ENCODE measurements around the gene CAPSL.
"Not testable (repeated sequence)": the region's sequence is repeated elsewhere in the genome, so short reads cannot be mapped to it uniquely, and the experiment has no call there.

Gene CAPSL

DNA sequence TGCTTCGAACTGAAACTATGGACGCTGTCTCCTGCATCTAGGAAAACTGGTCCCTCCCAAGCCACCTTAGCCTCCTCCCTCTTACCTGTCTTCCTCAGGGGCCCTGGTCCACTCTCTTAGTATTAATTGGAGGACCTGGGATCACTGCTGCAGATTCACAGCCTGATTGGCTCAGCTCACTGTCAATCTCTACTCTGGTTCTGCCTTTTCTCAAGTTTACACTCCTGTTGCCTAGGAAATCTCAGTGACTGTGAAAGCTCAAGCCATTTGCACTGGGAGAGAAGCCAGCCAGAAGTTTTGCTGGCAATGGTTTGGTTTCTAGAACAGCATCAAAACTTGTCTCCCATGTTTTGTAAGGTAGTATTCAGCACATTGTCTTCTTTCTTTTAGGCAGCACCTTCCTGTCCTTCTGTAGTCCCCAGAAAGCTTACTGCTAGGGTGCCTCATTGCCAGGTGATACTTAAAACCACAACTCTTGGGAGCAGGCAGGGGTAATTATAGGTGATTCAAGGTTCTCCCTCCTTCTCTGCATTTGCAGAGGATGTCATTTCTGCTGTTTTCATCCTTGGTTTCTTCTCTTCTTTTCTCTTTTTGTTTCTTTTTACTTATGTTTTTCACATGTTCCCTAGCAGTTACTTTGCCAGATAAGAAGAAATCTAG, at the start of gene CAPSL:
CAPSL (minus strand) TSS at position 55 of the 660 bp plus-strand sequence. CDS start 17,502 bp downstream, outside the sequence.
- Mint-ChIP-seq H3K27ac (no peak within 1 kb of the TSS), H3K4me1 (ENCODE audit: low read depth) (no peaks in the 10 kb centered on the region), H3K27me3 (peaks cover 13% of the 10 kb centered on the region), H3K9me3 (no peaks in the 10 kb centered on the region), H3K4me3 (no peak within 1 kb of the TSS), H3K36me3 (ENCODE audit: low read depth) (no peaks in the 10 kb centered on the region)

DNA sequence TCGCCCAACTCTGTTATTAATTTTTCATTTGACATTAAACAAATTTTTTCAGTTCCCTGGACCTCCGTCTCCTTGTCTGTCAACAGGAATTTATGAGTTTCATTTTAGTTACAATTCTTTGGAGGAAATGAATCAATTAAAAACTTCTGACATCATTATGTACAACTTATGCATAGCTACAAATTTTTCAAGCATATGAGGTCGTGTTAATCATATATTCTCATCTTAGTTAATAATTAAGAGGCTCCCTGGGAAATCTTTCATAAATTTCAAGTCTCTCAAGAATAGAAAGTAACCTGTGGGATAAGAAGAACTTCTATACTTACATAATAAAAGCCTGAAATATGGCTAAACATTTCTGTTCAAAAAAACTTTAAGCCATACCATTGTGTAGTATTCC, 49.4 kb upstream of the CAPSL start:
- Mint-ChIP-seq H3K36me3 (ENCODE audit: low read depth) (no peaks in the 10 kb centered on the region), H3K9me3 (peaks cover 4% of the 10 kb centered on the region)

DNA sequence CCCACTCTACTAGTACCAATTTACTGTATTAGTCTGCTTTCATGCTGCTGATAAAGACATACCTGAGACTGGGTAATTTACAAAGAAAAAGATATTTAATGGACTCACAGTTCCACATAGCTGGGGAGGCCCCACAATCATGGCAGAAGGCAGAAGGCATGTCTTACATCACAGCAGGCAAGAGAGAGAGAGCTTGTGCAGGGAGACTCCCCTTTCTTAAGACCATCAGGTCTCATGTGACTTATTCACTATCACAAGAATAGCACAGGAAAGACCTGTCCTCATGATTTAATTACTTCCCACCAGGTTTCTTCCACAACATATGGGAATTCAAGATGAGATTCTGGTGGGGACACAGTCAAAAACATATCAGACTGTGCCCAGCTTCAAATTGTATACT, 41.3 kb upstream of the CAPSL start:
- H3K9me3 Mint-ChIP-seq, result peaks cover 20% of the 10 kb centered on the region
- no peak overlapping the region for H3K27ac Mint-ChIP-seq
- peaks cover under 1% of the 10 kb centered on the region for H3K27me3 Mint-ChIP-seq
- H3K4me1 Mint-ChIP-seq (ENCODE audit: low read depth), result no peaks in the 10 kb centered on the region
- no peak overlapping the region for H3K4me3 Mint-ChIP-seq
- H3K36me3 Mint-ChIP-seq (ENCODE audit: low read depth), result no peaks in the 10 kb centered on the region

More for the DNA sequence above, 49.4 kb upstream of the CAPSL start:
- H3K27ac Mint-ChIP-seq, result no peak overlapping the region
- no peaks in the 10 kb centered on the region for H3K4me1 Mint-ChIP-seq (ENCODE audit: low read depth)
- no peak overlapping the region for H3K4me3 Mint-ChIP-seq
- H3K27me3 Mint-ChIP-seq, result peaks cover 18% of the 10 kb centered on the region

DNA sequence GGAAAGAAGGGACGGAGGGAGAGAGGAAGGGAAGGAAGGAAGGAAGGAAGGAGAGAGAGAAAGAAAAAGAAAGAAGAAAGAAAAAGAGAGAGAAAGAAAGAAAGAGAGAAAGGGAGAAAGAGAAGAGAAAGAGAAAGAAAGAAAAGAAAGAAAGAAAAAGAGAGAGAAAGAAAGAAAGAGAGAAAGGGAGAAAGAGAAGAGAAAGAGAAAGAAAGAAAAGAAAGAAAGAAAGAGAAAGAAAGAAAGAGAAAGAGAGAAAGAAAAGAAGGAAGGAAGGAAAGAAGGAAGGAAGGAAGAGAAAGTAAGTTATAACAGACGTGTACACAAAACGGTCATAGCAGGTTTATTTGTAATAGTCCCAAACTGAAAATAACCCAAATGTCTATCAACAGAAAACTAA, 38.4 kb upstream of the CAPSL start:
- H3K4me3 Mint-ChIP-seq, result not testable (repeated sequence)

DNA sequence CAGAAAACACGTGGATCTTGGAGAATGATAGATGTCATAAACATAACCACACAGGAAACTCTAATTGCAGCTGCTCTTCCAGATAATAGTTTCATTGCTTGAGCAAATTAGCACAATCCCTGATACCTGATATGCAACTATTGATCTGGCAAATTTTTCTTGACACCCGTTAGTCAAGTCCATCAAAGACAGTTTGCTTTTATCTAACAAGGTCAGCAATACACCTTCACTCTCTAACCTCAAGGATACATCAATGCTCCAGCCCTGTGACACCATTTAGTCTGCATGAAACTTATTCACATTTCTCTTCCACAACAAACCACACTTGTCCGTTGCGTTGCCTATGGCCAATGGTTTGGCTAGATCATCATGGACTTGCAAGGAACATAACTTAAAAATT, 36.1 kb upstream of the CAPSL start:
- H3K9me3 Mint-ChIP-seq, result no peaks in the 10 kb centered on the region
- H3K27me3 Mint-ChIP-seq, result peaks cover 6% of the 10 kb centered on the region
- no peaks in the 10 kb centered on the region for H3K36me3 Mint-ChIP-seq (ENCODE audit: low read depth)
- no peak overlapping the region for H3K4me3 Mint-ChIP-seq
- no peak overlapping the region for H3K27ac Mint-ChIP-seq
- H3K4me1 Mint-ChIP-seq (ENCODE audit: low read depth), result no peaks in the 10 kb centered on the region

More for the DNA sequence above, 38.4 kb upstream of the CAPSL start:
- not testable (repeated sequence) for H3K4me1 Mint-ChIP-seq (ENCODE audit: low read depth); H3K36me3 Mint-ChIP-seq (ENCODE audit: low read depth); H3K27ac Mint-ChIP-seq; H3K27me3 Mint-ChIP-seq
- peaks cover 12% of the 10 kb centered on the region for H3K9me3 Mint-ChIP-seq

DNA sequence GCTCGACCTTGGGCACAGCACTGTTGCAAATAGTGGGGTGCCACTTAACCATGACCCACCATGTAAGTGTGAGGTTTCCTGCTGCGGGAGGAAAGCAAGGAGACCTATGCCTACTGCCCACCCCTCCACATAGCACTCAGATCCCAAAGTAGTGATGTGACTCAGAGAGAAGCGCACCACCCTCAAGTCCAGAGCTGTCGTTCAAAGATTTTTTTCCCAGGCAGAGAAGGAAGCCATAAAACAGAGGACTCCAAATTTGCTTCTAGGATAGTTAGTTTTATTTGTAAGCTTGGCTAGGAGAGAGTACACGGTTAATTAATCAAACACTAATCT, 33.4 kb upstream of the CAPSL start:
- H3K36me3 Mint-ChIP-seq (ENCODE audit: low read depth), result no peaks in the 10 kb centered on the region
- no peak overlapping the region for H3K27ac Mint-ChIP-seq
- H3K27me3 Mint-ChIP-seq, result peaks cover 6% of the 10 kb centered on the region
- H3K4me1 Mint-ChIP-seq (ENCODE audit: low read depth), result no peaks in the 10 kb centered on the region
- no peaks in the 10 kb centered on the region for H3K9me3 Mint-ChIP-seq
- no peak overlapping the region for H3K4me3 Mint-ChIP-seq

DNA sequence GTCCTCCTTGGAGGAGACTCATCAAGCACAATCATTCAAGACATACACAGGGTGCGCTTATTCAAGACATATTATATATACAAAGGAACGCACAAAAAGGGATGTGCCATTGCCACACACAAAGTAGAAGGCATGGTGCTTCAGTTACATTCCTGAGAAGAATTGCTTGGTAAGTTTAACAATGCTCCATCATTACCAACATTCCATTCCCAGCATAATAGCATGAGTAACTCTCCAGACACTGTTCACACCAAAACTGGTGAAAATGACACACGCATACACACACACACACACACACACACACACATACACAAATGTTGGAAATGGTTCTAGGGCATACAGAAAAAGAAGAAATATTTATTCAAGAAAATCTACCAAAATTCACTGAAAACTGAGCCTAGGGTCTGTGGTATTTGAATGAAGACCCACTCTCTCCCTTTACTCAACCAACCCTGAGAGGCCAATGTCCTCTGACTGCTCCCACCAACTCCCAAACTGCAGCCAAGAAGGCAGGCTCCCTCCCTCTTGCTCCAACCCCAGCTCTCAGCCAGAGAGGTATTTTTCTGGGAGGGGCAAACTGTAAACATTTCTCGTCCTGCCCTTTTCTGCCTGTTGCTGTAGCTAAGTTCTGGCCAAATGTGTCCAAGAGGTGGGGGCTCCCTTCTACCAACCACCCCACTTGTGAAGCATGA, 32.9 kb upstream of the CAPSL start:
- Mint-ChIP-seq H3K4me3 (no peak overlapping the region), H3K27ac (no peak overlapping the region), H3K9me3 (no peaks in the 10 kb centered on the region), H3K27me3 (peaks cover 6% of the 10 kb centered on the region), H3K36me3 (ENCODE audit: low read depth) (no peaks in the 10 kb centered on the region), H3K4me1 (ENCODE audit: low read depth) (no peaks in the 10 kb centered on the region)

DNA sequence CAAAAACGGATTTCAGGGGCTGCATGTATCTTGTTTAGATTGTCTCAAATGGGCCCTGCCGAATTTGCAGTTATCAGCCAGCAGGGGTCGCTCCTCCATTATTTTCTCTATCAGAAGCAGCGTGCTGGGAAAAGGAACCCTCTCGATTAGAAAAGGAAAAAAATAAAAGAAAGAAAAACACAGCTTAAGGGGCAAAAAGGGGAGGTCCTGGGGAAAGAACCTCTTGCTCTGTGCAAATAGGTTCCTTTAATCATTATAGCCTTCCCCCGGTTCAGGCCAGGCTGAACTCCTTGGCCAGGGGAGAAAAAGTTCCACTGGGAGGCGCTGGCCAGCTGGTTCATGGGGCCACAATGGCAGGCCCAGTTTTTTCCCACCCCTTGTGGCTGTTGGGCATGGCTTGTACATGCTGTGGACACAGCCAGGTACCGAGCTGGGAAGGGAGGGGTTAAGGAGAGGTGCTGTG, 25.0 kb upstream of the CAPSL start:
- Mint-ChIP-seq H3K27me3 (peaks cover 13% of the 10 kb centered on the region), H3K36me3 (ENCODE audit: low read depth) (no peaks in the 10 kb centered on the region), H3K9me3 (no peaks in the 10 kb centered on the region), H3K27ac (no peak overlapping the region), H3K4me3 (no peak overlapping the region), H3K4me1 (ENCODE audit: low read depth) (no peaks in the 10 kb centered on the region)

DNA sequence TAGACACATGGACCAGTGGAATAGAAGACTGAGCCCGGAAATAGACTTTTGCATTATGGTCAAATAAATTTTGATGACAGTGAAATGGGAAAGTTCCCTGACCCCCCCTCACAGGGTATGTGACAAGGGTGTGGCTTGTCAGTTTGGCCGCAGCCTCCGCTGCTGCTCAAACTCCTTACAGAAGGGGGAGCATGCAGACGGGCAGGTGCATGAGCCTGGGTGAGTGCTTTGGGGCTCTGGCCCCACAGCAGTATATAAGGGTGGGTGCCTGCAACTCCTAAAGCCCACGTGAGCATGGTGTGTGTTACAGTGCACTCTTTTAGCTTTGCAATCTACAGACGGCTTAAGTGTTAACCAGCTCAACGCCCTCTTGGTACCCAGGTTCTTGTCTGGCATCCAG, 21.9 kb upstream of the CAPSL start:
- H3K4me1 Mint-ChIP-seq (ENCODE audit: low read depth), result no peaks in the 10 kb centered on the region
- H3K4me3 Mint-ChIP-seq, result no peak overlapping the region
- no peaks in the 10 kb centered on the region for H3K36me3 Mint-ChIP-seq (ENCODE audit: low read depth)
- no peaks in the 10 kb centered on the region for H3K9me3 Mint-ChIP-seq
- no peak overlapping the region for H3K27ac Mint-ChIP-seq
- H3K27me3 Mint-ChIP-seq, result peaks cover 13% of the 10 kb centered on the region

DNA sequence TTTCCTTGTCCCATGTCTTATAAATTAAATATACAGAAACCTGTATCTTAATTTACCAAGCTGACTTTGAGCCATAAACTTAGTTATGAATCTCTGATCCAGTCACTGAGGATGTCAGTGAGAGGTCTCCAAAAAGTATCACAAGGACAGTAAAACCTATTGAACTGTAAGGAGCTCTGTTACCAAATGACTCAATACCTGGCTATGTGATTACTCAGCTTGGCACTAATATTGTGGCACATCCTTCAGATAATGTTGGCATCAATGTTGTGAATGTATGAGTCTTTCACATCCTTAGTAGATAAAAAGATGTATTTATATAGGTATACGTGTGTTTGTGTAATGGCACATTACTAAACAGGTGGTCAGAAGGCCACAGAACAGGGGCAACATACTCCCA, 18.0 kb upstream of the CAPSL start:
- Mint-ChIP-seq H3K27ac (no peak overlapping the region), H3K4me3 (no peak overlapping the region), H3K27me3 (peaks cover 36% of the 10 kb centered on the region), H3K4me1 (ENCODE audit: low read depth) (peaks cover 9% of the 10 kb centered on the region), H3K9me3 (no peaks in the 10 kb centered on the region), H3K36me3 (ENCODE audit: low read depth) (no peaks in the 10 kb centered on the region)

DNA sequence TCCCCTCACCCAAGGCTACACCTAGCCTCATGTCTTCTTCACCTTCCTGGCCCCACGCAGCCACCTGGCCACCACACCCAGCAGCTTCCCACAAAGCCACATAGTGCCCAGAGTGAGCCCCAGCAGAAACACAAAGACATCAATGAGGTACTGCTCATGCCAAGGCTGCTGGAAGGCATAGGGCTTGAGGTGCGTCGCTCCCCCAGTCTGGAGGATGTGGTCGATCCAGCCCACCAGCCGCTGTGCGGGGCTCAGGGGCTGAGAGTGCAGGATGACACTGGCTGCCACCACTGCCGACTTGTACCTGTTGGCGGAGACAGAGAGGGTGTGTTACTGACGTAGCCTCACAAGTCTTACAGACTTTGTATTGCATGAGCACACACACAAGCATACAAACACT, 15.8 kb upstream of the CAPSL start:
- H3K27me3 Mint-ChIP-seq, result peaks cover 32% of the 10 kb centered on the region

DNA sequence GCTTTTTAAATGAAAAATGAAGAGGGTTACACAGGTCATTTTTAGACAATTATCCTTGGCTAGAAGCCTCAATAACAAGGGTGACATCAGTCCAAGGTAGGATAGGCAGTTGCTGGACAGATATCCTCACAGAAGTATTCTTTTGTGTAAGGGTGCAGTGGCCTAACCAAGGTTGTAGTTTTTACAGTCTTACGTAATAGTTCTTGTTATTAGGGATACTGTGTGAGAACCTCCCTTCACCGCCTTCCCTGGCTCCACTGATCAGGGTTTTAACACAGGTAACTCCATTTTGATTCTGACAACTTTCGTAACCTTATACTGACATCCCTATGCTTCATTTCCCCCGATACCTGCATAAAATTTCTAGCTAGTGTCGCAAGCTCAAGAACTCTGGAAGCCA, 8.7 kb upstream of the CAPSL start:
- Mint-ChIP-seq H3K9me3 (peaks cover 4% of the 10 kb centered on the region), H3K36me3 (ENCODE audit: low read depth) (no peaks in the 10 kb centered on the region), H3K27ac (no peak overlapping the region), H3K4me1 (ENCODE audit: low read depth) (no peaks in the 10 kb centered on the region), H3K4me3 (no peak overlapping the region), H3K27me3 (peaks cover 22% of the 10 kb centered on the region)

More for the DNA sequence above, 15.8 kb upstream of the CAPSL start:
- H3K4me1 Mint-ChIP-seq (ENCODE audit: low read depth), result peaks cover 9% of the 10 kb centered on the region
- no peak overlapping the region for H3K27ac Mint-ChIP-seq
- no peak overlapping the region for H3K4me3 Mint-ChIP-seq
- no peaks in the 10 kb centered on the region for H3K9me3 Mint-ChIP-seq
- no peaks in the 10 kb centered on the region for H3K36me3 Mint-ChIP-seq (ENCODE audit: low read depth)

DNA sequence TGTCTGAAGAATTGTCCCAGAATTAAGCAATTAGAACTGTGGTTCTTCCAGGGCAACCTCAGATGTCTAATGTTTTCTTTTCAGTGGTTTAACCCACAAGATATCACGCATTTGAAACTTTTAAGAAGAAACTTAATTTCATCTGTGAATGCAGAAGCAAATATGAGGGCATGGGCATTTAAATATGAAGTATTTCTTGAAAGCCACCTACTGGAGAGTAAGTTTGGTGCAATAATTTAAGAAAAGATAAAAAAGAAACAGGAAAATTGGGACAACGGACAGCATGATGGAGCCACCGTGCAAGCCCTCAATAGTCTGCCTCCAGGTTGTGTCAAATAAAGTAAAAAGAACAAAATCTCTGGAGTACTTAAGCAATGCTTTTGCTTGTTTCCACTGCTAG, 1.2 kb upstream of the CAPSL start:
- Mint-ChIP-seq H3K9me3 (peaks cover 4% of the 10 kb centered on the region), H3K4me1 (ENCODE audit: low read depth) (no peaks in the 10 kb centered on the region), H3K36me3 (ENCODE audit: low read depth) (no peaks in the 10 kb centered on the region), H3K27me3 (peaks cover 20% of the 10 kb centered on the region), H3K4me3 (no peak overlapping the region), H3K27ac (no peak overlapping the region)

DNA sequence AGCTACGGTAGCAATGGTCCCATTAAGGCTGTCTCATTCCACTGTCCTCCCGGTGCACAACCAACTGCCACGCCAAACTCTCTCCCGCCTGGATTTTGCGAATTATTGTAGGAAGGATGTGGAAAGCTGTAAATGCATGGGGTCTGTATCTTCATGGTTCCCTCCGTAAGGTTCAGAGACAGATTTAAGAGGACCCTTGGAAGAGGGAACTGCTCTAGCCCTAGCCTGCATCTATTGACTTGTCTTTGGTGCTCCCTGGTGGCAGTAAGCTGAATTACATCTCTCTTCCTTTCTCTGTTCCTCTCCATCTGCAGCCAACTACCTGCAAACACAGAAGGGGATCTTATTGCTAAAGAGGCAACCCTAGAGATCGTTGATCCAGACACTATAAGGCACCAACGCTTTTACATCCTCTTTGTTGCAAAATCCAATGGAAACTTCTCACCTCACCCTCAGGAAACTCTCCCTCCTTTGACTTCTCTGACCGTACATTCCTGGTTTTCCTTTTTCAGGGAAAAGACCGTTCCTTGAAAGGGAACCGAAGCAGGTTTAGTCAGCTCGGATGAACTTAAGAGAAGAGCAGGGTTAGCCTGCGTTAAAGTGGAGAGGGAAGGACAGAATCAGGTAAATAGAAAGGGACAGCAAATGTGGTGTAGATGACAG, 11.9 kb downstream of the CAPSL start:
- Mint-ChIP-seq H3K27me3 (peaks cover 5% of the 10 kb centered on the region), H3K4me3 (peak overlapping the region; percentile 60), H3K36me3 (ENCODE audit: low read depth) (no peaks in the 10 kb centered on the region), H3K4me1 (ENCODE audit: low read depth) (peaks cover 48% of the 10 kb centered on the region), H3K9me3 (no peaks in the 10 kb centered on the region), H3K27ac (peak overlapping the region; percentile 50)

DNA sequence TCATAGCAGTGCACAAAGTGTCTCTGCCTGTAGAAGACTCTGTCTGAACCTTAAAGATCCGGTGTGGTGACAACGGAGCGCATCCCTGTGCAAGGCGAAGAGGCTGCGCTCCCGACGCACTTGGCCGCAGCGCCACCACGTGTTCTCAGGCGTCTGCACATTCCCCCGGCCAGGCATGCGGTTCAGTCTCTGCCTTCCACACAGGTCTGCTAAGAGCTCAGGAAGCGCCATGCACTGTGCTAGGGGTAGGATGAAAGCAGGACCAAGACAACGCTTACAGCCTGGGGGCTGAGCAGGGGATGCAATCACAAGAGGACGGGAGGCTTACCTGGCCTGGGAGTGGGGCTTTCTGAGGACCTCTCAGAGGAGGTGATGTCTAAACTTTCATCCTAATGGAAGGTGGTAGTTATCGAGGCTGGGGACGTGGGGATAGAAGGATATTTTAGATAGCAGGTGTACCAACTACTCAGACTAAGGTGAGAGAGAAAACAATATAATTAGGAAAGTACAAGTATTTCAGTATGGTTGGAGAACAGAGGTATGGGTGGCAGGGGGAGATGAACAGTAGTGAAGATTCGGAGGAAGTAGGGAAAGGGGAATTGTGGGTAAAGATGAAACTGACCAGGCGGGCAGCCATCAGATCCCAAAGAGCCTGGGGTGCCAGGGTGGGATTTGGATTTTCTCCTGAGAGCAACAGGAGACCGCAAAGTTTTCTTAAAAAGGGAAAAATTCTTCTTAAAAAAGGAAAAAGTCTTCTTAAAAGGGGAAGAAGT, 13.3 kb downstream of the CAPSL start:
- peak overlapping the region; percentile 68 for H3K4me3 Mint-ChIP-seq
- H3K27ac Mint-ChIP-seq, result peak overlapping the region; percentile 82
- peaks cover 5% of the 10 kb centered on the region for H3K27me3 Mint-ChIP-seq
- peaks cover 57% of the 10 kb centered on the region for H3K4me1 Mint-ChIP-seq (ENCODE audit: low read depth)
- no peaks in the 10 kb centered on the region for H3K36me3 Mint-ChIP-seq (ENCODE audit: low read depth)
- H3K9me3 Mint-ChIP-seq, result peaks cover 4% of the 10 kb centered on the region
